Endothelial cell of umbilical vein (primary cell): ENCODE results near the gene RBBP5. TPM values are rescaled to one million over a fixed set of nuclear protein-coding genes. Genes with fewer than 3 reads are reported as not detected.

Experiments used
- BruUV-seq: library from RNA; stranded (reverse); fragments of 400-500 nt; replicated peaks from 2 replicates; lab custom pipeline; 2021; lab: Mats Ljungman, UMichigan
- CTCF ChIA-PET: fragments of 300-600, 350-600 bp; sonication (Branson Sonifier 250); formaldehyde crosslinking; loops from one replicate; lab custom pipeline; 2021; ENCODE audit warnings: antibody characterized with exemption, inconsistent platforms; lab: Charles Lee
- POLR2A ChIA-PET: fragments of 300-600, 350-600 bp; sonication (Branson Sonifier 250); formaldehyde crosslinking; loops from one replicate; lab custom pipeline; 2021; ENCODE audit warnings: antibody characterized with exemption, inconsistent platforms; lab: Charles Lee
- DNase-seq: peaks from one replicate; pipeline ENCODE4 v3.0.0-alpha.2; 2011; ENCODE audit warnings: low read depth, low spot score
- FAIRE-seq: peaks from 2 replicates; lab custom pipeline; 2011; peaks lifted over from hg19 to GRCh38; lab: Jason Lieb, UNC
- H2AFZ ChIP-seq: 2 replicates; pipeline ENCODE4 v1.6.0; 2012; ENCODE audit warnings: low read depth, low read length, control low read depth, inconsistent platforms
- H3K27ac ChIP-seq: 2 replicates; pipeline ENCODE4 v1.5.1; 2011; ENCODE audit warnings: low read depth, mild to moderate bottlenecking, control low read depth, low read length, moderate library complexity; ENCODE audit not compliant: insufficient read depth
- H3K27me3 ChIP-seq, 2 experiments: 2 replicates each; pipeline versions ENCODE4 v1.6.0 to v1.6.1; 2011; ENCODE audit warnings: low read length in 2 of 2, mixed read lengths in 1 of 2; ENCODE audit not compliant: control insufficient read depth in 2 of 2, insufficient read depth in 2 of 2
- H3K36me3 ChIP-seq, 2 experiments: 2 replicates in 1 of 2; 3 replicates in 1 of 2; pipeline ENCODE4 v1.5.1; 2011; ENCODE audit warnings: low read length in 2 of 2, mild to moderate bottlenecking in 1 of 2, moderate library complexity in 1 of 2; ENCODE audit not compliant: control insufficient read depth in 2 of 2, insufficient read depth in 2 of 2; ENCODE audit errors: extremely low read depth in 1 of 2
- H3K4me1 ChIP-seq: 3 replicates; pipeline ENCODE4 v1.5.1; 2011; ENCODE audit warnings: mild to moderate bottlenecking, low read length; ENCODE audit not compliant: control insufficient read depth, insufficient read depth; ENCODE audit errors: extremely low read depth
- H3K4me2 ChIP-seq: 2 replicates; pipeline ENCODE4 v1.6.1; 2011; ENCODE audit warnings: low read length, control low read depth, mixed read lengths; ENCODE audit not compliant: insufficient read depth
- H3K4me3 ChIP-seq, 3 experiments: fragments of 200-600 bp in 1 of 3; sonication (generic), shearing (Covaris generic) in 1 of 3; replicated peaks in 1 of 3; 2 replicates each; pipeline ENCODE4 v1.5.1; 2011 to 2016; ENCODE audit warnings: control low read depth in 3 of 3, low read length in 3 of 3, mild to moderate bottlenecking in 2 of 3, inconsistent platforms in 1 of 3, low read depth in 1 of 3, moderate library complexity in 1 of 3; ENCODE audit not compliant: insufficient read depth in 1 of 3
- H3K79me2 ChIP-seq: 2 replicates; pipeline ENCODE4 v1.6.0; 2012; ENCODE audit warnings: low read length, inconsistent platforms; ENCODE audit not compliant: control insufficient read depth, insufficient read depth
- H3K9ac ChIP-seq: replicated peaks from 2 replicates; pipeline ENCODE3; 2011; ENCODE audit warnings: low read length, control low read depth; ENCODE audit not compliant: insufficient read depth; ENCODE audit errors: extremely low read depth
- H3K9me1 ChIP-seq: replicated peaks from 3 replicates; pipeline ENCODE4 v1.6.0; 2011; ENCODE audit warnings: mild to moderate bottlenecking, low read length; ENCODE audit not compliant: control insufficient read depth, insufficient read depth; ENCODE audit errors: extremely low read depth
- H3K9me3 ChIP-seq: replicated peaks from 2 replicates; pipeline ENCODE4 v1.5.1; 2012; ENCODE audit warnings: low read length, inconsistent platforms; ENCODE audit not compliant: control insufficient read depth, insufficient read depth
- H4K20me1 ChIP-seq: replicated peaks from 2 replicates; pipeline ENCODE3; 2011; ENCODE audit warnings: mild to moderate bottlenecking, low read length; ENCODE audit not compliant: control insufficient read depth, insufficient read depth; ENCODE audit errors: extremely low read depth
- EZH2 ChIP-seq: IDR thresholded peaks from 2 replicates; pipeline ENCODE4 v1.6.1; 2012; ENCODE audit warnings: borderline replicate concordance, low read depth, mild to moderate bottlenecking, moderate library complexity, low read length, inconsistent platforms; ENCODE audit not compliant: severe bottlenecking
- FOS ChIP-seq: IDR thresholded peaks from 2 replicates; pipeline ENCODE4 v1.6.1; 2011; ENCODE audit warnings: mild to moderate bottlenecking, low read length, moderate library complexity, borderline replicate concordance; ENCODE audit not compliant: insufficient read depth
- GATA2 ChIP-seq: IDR thresholded peaks from 2 replicates; pipeline ENCODE4 v1.7.0; 2011; ENCODE audit warnings: low read depth, mild to moderate bottlenecking, moderate library complexity, mixed read lengths, low read length; ENCODE audit not compliant: insufficient read length, insufficient read depth
- JUN ChIP-seq: IDR thresholded peaks from 2 replicates; pipeline ENCODE4 v1.6.1; 2011; ENCODE audit warnings: borderline replicate concordance, low read depth; ENCODE audit not compliant: insufficient read length, insufficient read depth
- MYC ChIP-seq: IDR thresholded peaks from one replicate; pipeline ENCODE4 v1.6.1; 2011; ENCODE audit warnings: mild to moderate bottlenecking, low read depth, low read length
- POLR2A ChIP-seq: IDR thresholded peaks from 2 replicates; pipeline ENCODE4 v1.6.1; 2012; ENCODE audit warnings: low read depth, mild to moderate bottlenecking, control low read depth, low read length
- POLR2AphosphoS5 ChIP-seq: IDR thresholded peaks from 2 replicates; pipeline ENCODE4 v1.6.1; 2012; ENCODE audit warnings: low read depth, mild to moderate bottlenecking, control low read depth, low read length, moderate library complexity; ENCODE audit not compliant: insufficient read depth
- dilution Hi-C: fragments of 300-500 bp; cut with MboI; formaldehyde crosslinking; loops from one replicate; pipeline ENCODE4 v1.15.0; 2019; ENCODE audit warnings: low sequenced_read_pairs; ENCODE audit not compliant: extremely low pct_ligation_motif_present
- intact Hi-C: fragments of 100-400 bp; cut with micrococcal nuclease; formaldehyde crosslinking; loops from one replicate; pipeline ENCODE4 v1.10.0; 2022
- polyA plus RNA-seq, 4 experiments: library from polyadenylated mRNA; depleted of rRNA in 3 of 4; stranded (reverse) in 3 of 4; unstranded in 1 of 4; fragments of >200 nt; gene quantifications; 2 replicates each; pipeline versions ENCODE4 v1.2.1 to v1.2.3, GENCODE V29; 2011 to 2012; ENCODE audit warnings: missing spikeins in 1 of 4
- total RNA-seq: library from RNA; stranded (reverse); gene quantifications from 2 replicates; pipeline ENCODE4 v1.2.3, GENCODE V29; 2021
- TF ChIP-seq, protein P1 (sequence below), 2 donors: IDR thresholded peaks; 1 replicate in 1 of 2; 2 replicates in 1 of 2; pipeline ENCODE4 v1.5.1; 2011; ENCODE audit warnings: low read length in 2 of 2, mild to moderate bottlenecking in 2 of 2, moderate library complexity in 2 of 2, control low read depth in 1 of 2, inconsistent platforms in 1 of 2, low read depth in 1 of 2; ENCODE audit not compliant: insufficient read depth in 1 of 2; ENCODE audit errors: extremely low read depth in 1 of 2
- TF ChIP-seq, protein P2 (sequence below): IDR thresholded peaks from 2 replicates; pipeline ENCODE4 v1.6.1; 2011; ENCODE audit not compliant: insufficient read depth, insufficient read length

RBBP5 gene
- total and polyA plus RNA-seq, 2 donors (not counting 3 experiments of a cell fraction or from before 2014, with no cell fraction given), result 5.8 to 14.2 TPM

DNA sequence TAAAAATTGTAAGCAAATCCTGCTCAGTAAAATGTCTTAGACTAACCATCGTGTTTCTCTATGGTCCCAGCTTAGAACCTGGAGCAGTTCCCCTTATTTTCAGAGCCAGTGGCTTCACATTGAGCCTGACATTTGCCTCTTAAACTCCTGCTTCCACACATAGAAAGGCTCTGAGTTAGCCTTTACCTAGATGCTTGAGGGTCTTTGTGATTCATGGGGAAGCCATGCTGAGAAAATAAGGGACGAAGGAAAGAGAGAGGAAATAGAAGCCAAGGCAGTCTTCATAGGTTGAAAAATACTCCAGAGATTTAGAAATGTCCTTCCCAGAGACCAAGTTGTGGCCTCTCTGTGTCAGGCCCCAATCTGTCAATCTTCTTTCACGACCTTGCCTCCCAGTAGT is 16.1 kb upstream of the RBBP5 start:
- dilution Hi-C loops, result no loop called here
- no TSS peak for BruUV-seq
- Histone ChIP-seq H3K9me3 (no peaks in the 10 kb centered on the region), H2AFZ (no peak overlapping the region), H3K4me3 (no peak overlapping the region), H3K4me1 (no peaks in the 10 kb centered on the region), H3K9ac (no peak overlapping the region), H3K27me3 (no peaks in the 10 kb centered on the region), H3K9me1 (no peaks in the 10 kb centered on the region), H3K4me2 (no peak overlapping the region), H3K79me2 (no peaks in the 10 kb centered on the region), H4K20me1 (no peaks in the 10 kb centered on the region), H3K27ac (no peak overlapping the region), H3K36me3 (no peaks in the 10 kb centered on the region)
- no peak for FAIRE-seq
- DNase-seq, result no peak
- CTCF ChIA-PET, result no interaction called here
- TF ChIP-seq MYC (no peak), JUN (no peak), EZH2 (no peak), POLR2A (no peak), POLR2AphosphoS5 (no peak)
- POLR2A ChIA-PET, result no interaction called here
- intact Hi-C loops, result no loop called here

DNA sequence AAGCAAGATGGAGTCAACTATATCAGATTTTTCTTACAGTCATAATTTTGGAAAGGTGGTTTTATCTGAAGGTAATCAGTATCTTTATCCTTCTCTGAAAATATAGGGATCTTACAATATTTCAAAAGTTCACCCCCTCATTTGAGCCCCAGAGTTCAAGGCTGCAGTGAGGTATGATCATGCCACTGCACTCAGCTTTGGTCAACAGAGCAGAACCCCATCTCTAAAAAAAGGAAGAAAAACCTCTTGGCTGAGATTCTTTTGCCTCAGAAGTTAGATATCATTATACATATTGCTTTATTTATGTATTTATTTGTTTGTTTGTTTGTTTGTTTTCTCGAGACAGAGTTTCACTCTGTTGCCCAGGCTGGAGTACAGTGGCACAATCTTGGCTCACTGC is 11.5 kb upstream of the RBBP5 start:
- Histone ChIP-seq H3K9me1 (no peaks in the 10 kb centered on the region), H3K79me2 (no peaks in the 10 kb centered on the region), H3K9me3 (no peaks in the 10 kb centered on the region), H3K27me3 (no peaks in the 10 kb centered on the region), H3K4me3 (no peak overlapping the region), H4K20me1 (no peaks in the 10 kb centered on the region), H2AFZ (no peak overlapping the region), H3K36me3 (no peaks in the 10 kb centered on the region), H3K27ac (no peak overlapping the region), H3K4me2 (no peak overlapping the region), H3K9ac (no peak overlapping the region), H3K4me1 (no peaks in the 10 kb centered on the region)
- CTCF ChIA-PET, result interaction anchor here (1.1 to 1.8 kb wide), 2 partner anchors 8 to 123 kb away, joined by 3 to 12 read pairs; no protein-coding TSS in a partner anchor
- POLR2A ChIA-PET, result no interaction called here
- dilution Hi-C loops (no loop called here), intact Hi-C loops (no loop called here)
- FAIRE-seq (no peak), DNase-seq (no peak)
- no peak for TF ChIP-seq FOS
- TF ChIP-seq POLR2AphosphoS5, result no peak
- TF ChIP-seq GATA2, result no peak
- TF ChIP-seq, protein P1, sequence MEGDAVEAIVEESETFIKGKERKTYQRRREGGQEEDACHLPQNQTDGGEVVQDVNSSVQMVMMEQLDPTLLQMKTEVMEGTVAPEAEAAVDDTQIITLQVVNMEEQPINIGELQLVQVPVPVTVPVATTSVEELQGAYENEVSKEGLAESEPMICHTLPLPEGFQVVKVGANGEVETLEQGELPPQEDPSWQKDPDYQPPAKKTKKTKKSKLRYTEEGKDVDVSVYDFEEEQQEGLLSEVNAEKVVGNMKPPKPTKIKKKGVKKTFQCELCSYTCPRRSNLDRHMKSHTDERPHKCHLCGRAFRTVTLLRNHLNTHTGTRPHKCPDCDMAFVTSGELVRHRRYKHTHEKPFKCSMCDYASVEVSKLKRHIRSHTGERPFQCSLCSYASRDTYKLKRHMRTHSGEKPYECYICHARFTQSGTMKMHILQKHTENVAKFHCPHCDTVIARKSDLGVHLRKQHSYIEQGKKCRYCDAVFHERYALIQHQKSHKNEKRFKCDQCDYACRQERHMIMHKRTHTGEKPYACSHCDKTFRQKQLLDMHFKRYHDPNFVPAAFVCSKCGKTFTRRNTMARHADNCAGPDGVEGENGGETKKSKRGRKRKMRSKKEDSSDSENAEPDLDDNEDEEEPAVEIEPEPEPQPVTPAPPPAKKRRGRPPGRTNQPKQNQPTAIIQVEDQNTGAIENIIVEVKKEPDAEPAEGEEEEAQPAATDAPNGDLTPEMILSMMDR (IDR thresholded peaks at IDR 0.05; ENCODE audit: extremely low read depth in 1 of 2, insufficient read depth in 1 of 2, low read depth in 1 of 2, low read length in 2 of 2), result no peak
- TF ChIP-seq EZH2, result no peak
- no peak for TF ChIP-seq MYC
- no peak for TF ChIP-seq JUN
- TF ChIP-seq, protein P2, sequence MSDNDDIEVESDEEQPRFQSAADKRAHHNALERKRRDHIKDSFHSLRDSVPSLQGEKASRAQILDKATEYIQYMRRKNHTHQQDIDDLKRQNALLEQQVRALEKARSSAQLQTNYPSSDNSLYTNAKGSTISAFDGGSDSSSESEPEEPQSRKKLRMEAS, result no peak
- TF ChIP-seq POLR2A, result no peak
- no TSS peak for BruUV-seq
